Colonic mucosa (tissue), 4 donors: ENCODE data around the gene SIM2. TPM values are rescaled to one million over a fixed set of nuclear protein-coding genes. Genes with fewer than 3 reads are reported as not detected.

ENCODE experiments used
- DNase-seq: peaks from one replicate; pipeline ENCODE4 v3.0.0-alpha.2; 2020
- H3K27ac ChIP-seq: fragments of 200-600 bp; one replicate; pipeline ENCODE4 v1.8.0; 2021
- H3K27me3 ChIP-seq: fragments of 200-600 bp; one replicate; pipeline ENCODE4 v1.8.0; 2021
- H3K36me3 ChIP-seq: fragments of 200-600 bp; one replicate; pipeline ENCODE4 v1.8.0; 2021
- H3K4me1 ChIP-seq: fragments of 200-600 bp; one replicate; pipeline ENCODE4 v1.8.0; 2021; ENCODE audit warnings: mild to moderate bottlenecking
- H3K4me3 ChIP-seq: fragments of 200-600 bp; one replicate; pipeline ENCODE4 v1.8.0; 2021
- H3K9ac ChIP-seq, 2 donors: one replicate each; pipeline ENCODE4 v1.7.0; 2013; ENCODE audit warnings: control low read depth in 2 of 2, low read depth in 2 of 2, low read length in 2 of 2
- H3K9me3 ChIP-seq: fragments of 200-600 bp; one replicate; pipeline ENCODE4 v1.8.0; 2021
- CTCF ChIP-seq: fragments of 200-600 bp; IDR thresholded peaks from one replicate; pipeline ENCODE4 v1.8.0; 2022; ENCODE audit warnings: antibody characterized with exemption, mild to moderate bottlenecking
- intact Hi-C: fragments of 100-400 bp; cut with DNase I; formaldehyde crosslinking; loops from one replicate; pipeline ENCODE4 v1.14.1; 2022
- total RNA-seq, 2 donors: library from RNA; stranded (reverse); fragmentation: NEBNext Ultra II Directional in 1 of 2; extraction: Animal tissue kit (Norgen Biotek cat#: 25700) in 1 of 2; gene quantifications; one replicate each; pipeline ENCODE4 v1.2.1, GENCODE V29; 2021
- donor health status: healthy.
- donor health status: DM: no; HTN: no; CAD: no.
- donor health status: DM: no; HTN: no; CAD: no.

Gene SIM2
- total RNA-seq, 2 donors from 2014 or later: 0.07 to 0.08 TPM

- H3K9ac ChIP-seq: no peak overlapping the region
- DNase-seq: no peak
- no peak for TF ChIP-seq CTCF
Observed at GRCh38 chr21:36734367-36735200, 35.7 kb downstream of the SIM2 start.

GRCh38 chr21:36735201-36735515 lies 36.2 kb downstream of the SIM2 start:
- Histone ChIP-seq H3K4me1 (no peaks in the 10 kb centered on the region), H3K27ac (no peak overlapping the region), H3K9ac (no peak overlapping the region), H3K4me3 (no peak overlapping the region), H3K36me3 (no peaks in the 10 kb centered on the region), H3K27me3 (no peaks in the 10 kb centered on the region), H3K9me3 (no peaks in the 10 kb centered on the region)
- DNase-seq: no peak
- TF ChIP-seq CTCF: no peak
- intact Hi-C loops: no loop called here

More at GRCh38 chr21:36734367-36735200, 35.7 kb downstream of the SIM2 start:
- Histone ChIP-seq H3K9me3 (no peaks in the 10 kb centered on the region), H3K4me3 (no peak overlapping the region), H3K36me3 (no peaks in the 10 kb centered on the region), H3K27ac (no peak overlapping the region), H3K4me1 (no peaks in the 10 kb centered on the region), H3K27me3 (no peaks in the 10 kb centered on the region)
- intact Hi-C loops: no loop called here

- TF ChIP-seq CTCF: no peak
- H3K27ac ChIP-seq: no peak overlapping the region
- no peak for DNase-seq
- intact Hi-C loops: no loop called here
- H3K9ac ChIP-seq: no peak overlapping the region
- no peak overlapping the region for H3K4me3 ChIP-seq
- H3K36me3 ChIP-seq: no peaks in the 10 kb centered on the region
- H3K27me3 ChIP-seq: no peaks in the 10 kb centered on the region
- no peaks in the 10 kb centered on the region for H3K9me3 ChIP-seq
- no peaks in the 10 kb centered on the region for H3K4me1 ChIP-seq
Observed at GRCh38 chr21:36735724-36736320, 36.9 kb downstream of the SIM2 start.

- no peak overlapping the region for H3K27ac ChIP-seq
- TF ChIP-seq CTCF: no peak
- intact Hi-C loops: no loop called here
- DNase-seq: no peak
- H3K27me3 ChIP-seq: no peaks in the 10 kb centered on the region
- H3K36me3 ChIP-seq: no peaks in the 10 kb centered on the region
- no peak overlapping the region for H3K9ac ChIP-seq
- no peak overlapping the region for H3K4me3 ChIP-seq
- no peaks in the 10 kb centered on the region for H3K4me1 ChIP-seq
- no peaks in the 10 kb centered on the region for H3K9me3 ChIP-seq
Observed at GRCh38 chr21:36738489-36739126, 39.7 kb downstream of the SIM2 start.

GRCh38 chr21:36741506-36741905 lies 42.6 kb downstream of the SIM2 start:
- Histone ChIP-seq H3K27me3 (no peaks in the 10 kb centered on the region), H3K27ac (no peak overlapping the region), H3K9me3 (no peaks in the 10 kb centered on the region), H3K36me3 (no peaks in the 10 kb centered on the region), H3K4me3 (no peak overlapping the region), H3K4me1 (no peaks in the 10 kb centered on the region), H3K9ac (no peak overlapping the region)
- no peak for DNase-seq
- no peak for TF ChIP-seq CTCF
- intact Hi-C loops: loop anchor here (10.0 kb wide), 2 partner anchors 113 to 183 kb away; no protein-coding TSS in a partner anchor
